B cell (primary cell): ENCODE measurements around the gene MAGEL2. TPM values are rescaled to one million over a fixed set of nuclear protein-coding genes. Genes with fewer than 3 reads are reported as not detected.

Experiments used
- ATAC-seq: fragments of 200-7000 bp; cut with Tn5 transposase; one replicate; pipeline ENCODE4 v1.10.0; 2021; ENCODE audit warnings: low read depth, mild to moderate bottlenecking, moderate number of reproducible peaks, moderate library complexity
- CTCF ChIA-PET: fragments of 350-600 bp; sonication (Branson Sonifier 250); formaldehyde crosslinking; loops from one replicate; lab custom pipeline; 2021; ENCODE audit warnings: antibody characterized with exemption, inconsistent platforms; lab: Charles Lee
- POLR2A ChIA-PET: fragments of 350-600 bp; sonication (Branson Sonifier 250); formaldehyde crosslinking; loops from one replicate; lab custom pipeline; 2021; ENCODE audit warnings: antibody characterized with exemption; lab: Charles Lee
- DNase-seq: peaks from one replicate; pipeline ENCODE4 v3.0.0; 2013
- H2AFZ ChIP-seq: 2 replicates; pipeline ENCODE4 v1.6.1; 2012; ENCODE audit warnings: mild to moderate bottlenecking, low read depth, low read length; ENCODE audit not compliant: insufficient read depth, poor library complexity, severe bottlenecking
- H3K27ac ChIP-seq, 2 donors: 1 replicate in 1 of 2; 2 replicates in 1 of 2; pipeline ENCODE4 v1.5.1; 2012 to 2013; ENCODE audit warnings: low read length in 2 of 2, mild to moderate bottlenecking in 2 of 2, moderate library complexity in 1 of 2
- H3K27me3 ChIP-seq, 4 experiments: fragments of 200-600 bp in 1 of 4; sonication (generic) in 1 of 4; replicated peaks in 1 of 4; 1 replicate in 2 of 4; 2 replicates in 2 of 4; pipeline versions ENCODE4 v1.6.1 to v1.7.0; 2013 to 2016; ENCODE audit warnings: low read length in 3 of 4, mild to moderate bottlenecking in 2 of 4, mixed read lengths in 1 of 4, moderate library complexity in 1 of 4; ENCODE audit not compliant: insufficient read depth in 4 of 4, control insufficient read depth in 3 of 4; ENCODE audit errors: control extremely low read depth in 1 of 4
- H3K36me3 ChIP-seq, 2 experiments: replicated peaks in 1 of 2; 1 replicate in 1 of 2; 2 replicates in 1 of 2; pipeline versions ENCODE4 v1.6.1 to v1.7.1; 2013; ENCODE audit warnings: low read length in 1 of 2; ENCODE audit not compliant: insufficient read depth in 2 of 2, control insufficient read depth in 1 of 2; ENCODE audit errors: control extremely low read depth in 1 of 2, extremely low read depth in 1 of 2
- H3K4me1 ChIP-seq, 2 donors: fragments of 200-600 bp in 1 of 2; sonication (generic) in 1 of 2; 1 replicate in 1 of 2; 2 replicates in 1 of 2; pipeline versions ENCODE4 v1.5.1 to v1.6.1; 2013 to 2017; ENCODE audit warnings: low read length in 2 of 2; ENCODE audit not compliant: control insufficient read depth in 2 of 2, insufficient read depth in 2 of 2
- H3K4me2 ChIP-seq: replicated peaks from 2 replicates; pipeline ENCODE3; 2012; ENCODE audit warnings: mild to moderate bottlenecking, low read depth, low read length; ENCODE audit not compliant: poor library complexity, severe bottlenecking
- H3K4me3 ChIP-seq, 5 experiments: fragments of 200-600 bp in 1 of 5; sonication (generic) in 1 of 5; 1 replicate in 3 of 5; 2 replicates in 2 of 5; pipeline versions ENCODE4 v1.5.1 to v1.7.0; 2011 to 2016; ENCODE audit warnings: low read length in 4 of 5, mild to moderate bottlenecking in 4 of 5, low read depth in 2 of 5, control low read depth in 1 of 5, moderate library complexity in 1 of 5; ENCODE audit not compliant: insufficient read depth in 1 of 5; ENCODE audit errors: control extremely low read depth in 1 of 5, extremely low read depth in 1 of 5
- H3K79me2 ChIP-seq: fragments of 200-600 bp; sonication (generic); one replicate; pipeline ENCODE4 v1.6.0; 2016; ENCODE audit warnings: low read length; ENCODE audit not compliant: control insufficient read depth, insufficient read depth
- H3K9ac ChIP-seq: fragments of 200-600 bp; sonication (generic); 2 replicates; pipeline ENCODE4 v1.6.1; 2017; ENCODE audit warnings: mild to moderate bottlenecking, low read length, moderate library complexity
- H3K9me3 ChIP-seq, 3 donors: one replicate each; pipeline versions ENCODE4 v1.6.1 to v1.7.1; 2013; ENCODE audit warnings: low read length in 2 of 3; ENCODE audit not compliant: control insufficient read depth in 2 of 3, insufficient read depth in 1 of 3; ENCODE audit errors: control extremely low read depth in 1 of 3
- H4K20me1 ChIP-seq: 2 replicates; pipeline ENCODE4 v1.6.0; 2012; ENCODE audit warnings: mild to moderate bottlenecking, low read length; ENCODE audit not compliant: insufficient read depth, control insufficient read depth, poor library complexity, severe bottlenecking
- H3K27ac Mint-ChIP-seq: one replicate; pipeline ENCODE4 v1.8.0; 2021; ENCODE audit warnings: mixed read lengths
- H3K27me3 Mint-ChIP-seq: one replicate; pipeline ENCODE4 v1.8.0; 2021; ENCODE audit warnings: mixed read lengths
- H3K4me1 Mint-ChIP-seq: one replicate; pipeline ENCODE4 v1.8.0; 2021; ENCODE audit warnings: mixed read lengths
- H3K4me3 Mint-ChIP-seq: one replicate; pipeline ENCODE4 v1.8.0; 2021; ENCODE audit warnings: mixed read lengths
- H3K9me3 Mint-ChIP-seq: one replicate; pipeline ENCODE4 v1.8.0; 2022; ENCODE audit warnings: mixed read lengths; ENCODE audit not compliant: insufficient read depth
- EZH2 ChIP-seq: IDR thresholded peaks from 2 replicates; pipeline ENCODE4 v1.6.1; 2012; ENCODE audit warnings: borderline replicate concordance, low read depth, mild to moderate bottlenecking, moderate library complexity, low read length; ENCODE audit not compliant: insufficient read depth, poor library complexity, severe bottlenecking
- WGBS: methylation state at CpG from one replicate; pipeline ENCODE4 v1.1.5; 2013; ENCODE audit warnings: missing lambda C conversion rate; ENCODE audit not compliant: insufficient coverage; 5-methylcytosine and 5-hydroxymethylcytosine counted together
- intact Hi-C: fragments of 100-400 bp; cut with micrococcal nuclease; formaldehyde crosslinking; loops from one replicate; pipeline ENCODE4 v1.10.0; 2022
- polyA plus RNA-seq: library from polyadenylated mRNA; depleted of rRNA; stranded (reverse); fragments of >200 nt; gene quantifications from 2 replicates; pipeline ENCODE4 v1.2.3, GENCODE V29; 2012
- total RNA-seq, 2 donors: library from RNA; stranded (reverse); fragments of 120-200 nt in 1 of 2; gene quantifications; 1 replicate in 1 of 2; 2 replicates in 1 of 2; pipeline versions ENCODE4 v1.2.3 to v1.2.4, GENCODE V29; 2013 to 2022
- TF ChIP-seq, protein P1 (sequence below): fragments of 200-600 bp; IDR thresholded peaks from one replicate; pipeline ENCODE4 v1.8.0; 2022; ENCODE audit warnings: antibody characterized with exemption, mild to moderate bottlenecking

The MAGEL2 gene
- total and polyA plus RNA-seq, 2 donors (not counting 1 experiment from before 2014, with no cell fraction given), result not detected

DNA sequence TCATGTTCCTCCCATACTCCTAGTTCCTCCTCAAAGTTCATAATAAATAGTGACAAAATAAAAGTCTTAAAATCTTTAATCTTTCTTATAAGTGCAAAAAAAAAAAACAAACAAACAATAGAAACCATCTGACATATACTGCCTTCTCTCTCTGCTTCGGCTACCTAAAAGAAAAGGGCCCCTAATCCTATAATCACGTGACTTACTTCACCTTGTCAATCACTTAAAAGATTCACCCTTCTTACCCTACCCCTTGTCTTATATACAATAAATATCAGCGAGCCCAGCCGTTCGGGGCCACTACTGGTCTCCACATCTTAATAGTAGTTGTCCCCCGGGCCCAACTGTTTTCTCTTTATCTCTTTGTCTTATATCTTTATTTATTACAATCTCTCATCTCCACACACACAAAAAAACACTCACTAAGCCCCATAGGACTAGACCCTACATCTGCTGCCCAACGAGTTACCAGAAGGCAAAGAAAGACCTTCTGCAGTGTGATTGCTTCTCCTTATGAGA lies 53.4 kb downstream of the MAGEL2 start:
- H3K27me3 ChIP-seq, result no peaks in the 10 kb centered on the region
- no peak overlapping the region for H3K4me3 Mint-ChIP-seq
- H3K27ac Mint-ChIP-seq, result no peak overlapping the region
- H3K79me2 ChIP-seq, result no peaks in the 10 kb centered on the region
- ChIA-PET POLR2A (no interaction called here), CTCF (no interaction called here)
- 81% methylated on average over 6 of the region's 7 CpGs for WGBS
- TF ChIP-seq, protein P1, sequence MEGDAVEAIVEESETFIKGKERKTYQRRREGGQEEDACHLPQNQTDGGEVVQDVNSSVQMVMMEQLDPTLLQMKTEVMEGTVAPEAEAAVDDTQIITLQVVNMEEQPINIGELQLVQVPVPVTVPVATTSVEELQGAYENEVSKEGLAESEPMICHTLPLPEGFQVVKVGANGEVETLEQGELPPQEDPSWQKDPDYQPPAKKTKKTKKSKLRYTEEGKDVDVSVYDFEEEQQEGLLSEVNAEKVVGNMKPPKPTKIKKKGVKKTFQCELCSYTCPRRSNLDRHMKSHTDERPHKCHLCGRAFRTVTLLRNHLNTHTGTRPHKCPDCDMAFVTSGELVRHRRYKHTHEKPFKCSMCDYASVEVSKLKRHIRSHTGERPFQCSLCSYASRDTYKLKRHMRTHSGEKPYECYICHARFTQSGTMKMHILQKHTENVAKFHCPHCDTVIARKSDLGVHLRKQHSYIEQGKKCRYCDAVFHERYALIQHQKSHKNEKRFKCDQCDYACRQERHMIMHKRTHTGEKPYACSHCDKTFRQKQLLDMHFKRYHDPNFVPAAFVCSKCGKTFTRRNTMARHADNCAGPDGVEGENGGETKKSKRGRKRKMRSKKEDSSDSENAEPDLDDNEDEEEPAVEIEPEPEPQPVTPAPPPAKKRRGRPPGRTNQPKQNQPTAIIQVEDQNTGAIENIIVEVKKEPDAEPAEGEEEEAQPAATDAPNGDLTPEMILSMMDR, result no peak
- no peak for TF ChIP-seq EZH2
- no peaks in the 10 kb centered on the region for H4K20me1 ChIP-seq
- H3K4me2 ChIP-seq, result no peak overlapping the region
- peaks cover 3% of the 10 kb centered on the region for H3K9me3 Mint-ChIP-seq
- no peak overlapping the region for H3K4me3 ChIP-seq
- no peak for ATAC-seq
- H3K4me1 ChIP-seq, result no peaks in the 10 kb centered on the region
- intact Hi-C loops, result no loop called here
- H3K9ac ChIP-seq, result no peak overlapping the region
- H3K4me1 Mint-ChIP-seq, result no peaks in the 10 kb centered on the region
- no peaks in the 10 kb centered on the region for H3K36me3 ChIP-seq
- no peak overlapping the region for H2AFZ ChIP-seq
- DNase-seq, result no peak
- no peak overlapping the region for H3K27ac ChIP-seq
- no peaks in the 10 kb centered on the region for H3K9me3 ChIP-seq
- H3K27me3 Mint-ChIP-seq, result no peaks in the 10 kb centered on the region

Other genes starting within 250 kb of the MAGEL2 start
- not detected in 2 replicates for gene GOLGA6L2, start 200.6 kb downstream of the MAGEL2 start, total RNA-seq
- gene GOLGA6L2, start 200.6 kb downstream of the MAGEL2 start, polyA plus RNA-seq, result not detected in 2 replicates
- gene MKRN3, start 82.2 kb downstream of the MAGEL2 start, total RNA-seq, result 0.66 and 0.76 TPM in 2 replicates
- 0.13 and 0.61 TPM in 2 replicates for gene MKRN3, start 82.2 kb downstream of the MAGEL2 start, polyA plus RNA-seq
- gene NDN, start 39.4 kb upstream of the MAGEL2 start, total RNA-seq, result not detected in 2 replicates
- gene NDN, start 39.4 kb upstream of the MAGEL2 start, polyA plus RNA-seq, result not detected in 2 replicates